A549 (cell line): Measurements from ENCODE around the gene RPS25. TPM values are rescaled to one million over a fixed set of nuclear protein-coding genes. Genes with fewer than 3 reads are reported as not detected.
"Not testable (repeated sequence)": the region's sequence is repeated elsewhere in the genome, so short reads cannot be mapped to it uniquely, and the experiment has no call there.

Experiments used
- ATAC-seq, 2 experiments: fragments of 200-7000 bp in 1 of 2; fragments of >200 bp in 1 of 2; cut with Nextera tagmentation in 1 of 2; cut with Tn5 transposase in 1 of 2; 3 replicates each; pipeline versions ENCODE4 v1.8.0 to v1.9.1; 2018 to 2020; ENCODE audit warnings: mild to moderate bottlenecking in 1 of 2, moderate library complexity in 1 of 2
- CTCF ChIA-PET: fragments of 300-600 bp; sonication (Branson Sonifier 250); formaldehyde crosslinking; extraction: SDS; loops from one replicate; lab custom pipeline; 2021; ENCODE audit warnings: antibody characterized with exemption, inconsistent platforms; lab: Yijun Ruan, JAX
- POLR2A ChIA-PET: fragments of 350-600 bp; formaldehyde crosslinking; extraction: SDS; loops from one replicate; lab custom pipeline; 2021; ENCODE audit warnings: antibody characterized with exemption, inconsistent platforms; lab: Yijun Ruan, JAX
- DNase-seq, 2 experiments: peaks; one replicate each; pipeline versions ENCODE4 v3.0.0 to v3.0.0-alpha.2; 2011 to 2016; ENCODE audit warnings: low read depth in 1 of 2, low spot score in 1 of 2
- FAIRE-seq: peaks from 2 replicates; lab custom pipeline; 2011; peaks lifted over from hg19 to GRCh38; lab: Jason Lieb, UNC
- H3K27ac ChIP-seq, 2 experiments: fragments of >200 bp; sonication (Bioruptor Twin); formaldehyde crosslinking; 3 replicates each; pipeline ENCODE4 v1.5.1; 2016 to 2017
- H3K4me1 ChIP-seq: fragments of >200 bp; sonication (Bioruptor Twin); formaldehyde crosslinking; 3 replicates; pipeline ENCODE4 v1.6.1; 2016
- H3K4me2 ChIP-seq: fragments of >200 bp; sonication (Bioruptor Twin); formaldehyde crosslinking; 3 replicates; pipeline ENCODE4 v1.6.1; 2016
- H3K4me3 ChIP-seq: fragments of >200 bp; sonication (Bioruptor Twin); formaldehyde crosslinking; 3 replicates; pipeline ENCODE4 v1.5.1; 2016
- H3K9me3 ChIP-seq: fragments of >200 bp; sonication (Bioruptor Twin); formaldehyde crosslinking; 3 replicates; pipeline ENCODE4 v1.6.1; 2016
- BHLHE40 ChIP-seq: IDR thresholded peaks from 2 replicates; pipeline ENCODE4 v1.6.1; 2012; ENCODE audit warnings: low read depth, low read length, inconsistent platforms
- CHD4 ChIP-seq: fragments of 200-600 bp; sonication (generic); IDR thresholded peaks from 2 replicates; pipeline ENCODE4 v1.6.1; 2016; ENCODE audit warnings: antibody characterized with exemption, mild to moderate bottlenecking, borderline replicate concordance
- EHF ChIP-seq: fragments of 250-450 bp; sonication (Bioruptor Pico); IDR thresholded peaks from 2 replicates; pipeline ENCODE4 v1.5.0; 2020; ENCODE audit warnings: mild to moderate bottlenecking
- EP300 ChIP-seq, 2 experiments: fragments of >200 bp; sonication (Bioruptor Twin); formaldehyde crosslinking; IDR thresholded peaks; 2 replicates in 1 of 2; 3 replicates in 1 of 2; pipeline ENCODE4 v1.6.1; 2016 to 2017
- ESRRA ChIP-seq: fragments of 150-350 bp; IDR thresholded peaks from 2 replicates; pipeline ENCODE4 v1.6.1; 2014; ENCODE audit warnings: mild to moderate bottlenecking, low read length, borderline replicate concordance
- FOSL2 ChIP-seq, 2 experiments: fragments of 450-650 bp in 1 of 2; fragments of >200 bp in 1 of 2; sonication (Bioruptor Twin) in 1 of 2; formaldehyde crosslinking; IDR thresholded peaks; 2 replicates each; pipeline versions ENCODE4 v1.5.0 to v1.6.1; 2016 to 2020; ENCODE audit warnings: mild to moderate bottlenecking in 1 of 2, moderate library complexity in 1 of 2
- HEYL ChIP-seq: fragments of 250-450 bp; sonication (Bioruptor Pico); IDR thresholded peaks from 2 replicates; pipeline ENCODE4 v1.8.0; 2021; ENCODE audit warnings: mild to moderate bottlenecking, moderate library complexity
- JUNB ChIP-seq: fragments of >200 bp; sonication (Bioruptor Twin); formaldehyde crosslinking; IDR thresholded peaks from 2 replicates; pipeline ENCODE4 v1.6.1; 2016
- NFE2L2 ChIP-seq: fragments of 150-350 bp; conservative IDR thresholded peaks from 2 replicates; pipeline ENCODE4 v1.6.1; 2014; ENCODE audit warnings: low read length
- NPAS2 ChIP-seq: fragments of 250-450 bp; sonication (Bioruptor Pico); IDR thresholded peaks from 2 replicates; pipeline ENCODE4 v1.8.0; 2022; ENCODE audit warnings: mild to moderate bottlenecking, moderate library complexity, borderline replicate concordance
- PHF8 ChIP-seq: fragments of 200-600 bp; sonication (generic); IDR thresholded peaks from 2 replicates; pipeline ENCODE4 v1.6.1; 2016; ENCODE audit warnings: low read depth, mild to moderate bottlenecking, antibody characterized with exemption, moderate library complexity, borderline replicate concordance
- POLR2A ChIP-seq: IDR thresholded peaks from 2 replicates; pipeline ENCODE4 v1.6.1; 2012; ENCODE audit warnings: mild to moderate bottlenecking, low read length
- POLR2AphosphoS2 ChIP-seq: conservative IDR thresholded peaks from 2 replicates; pipeline ENCODE4 v1.6.1; 2012; ENCODE audit warnings: low read length, improper control_type of control experiment, inconsistent platforms
- RAD21 ChIP-seq, 2 experiments: fragments of >200 bp in 1 of 2; sonication (Bioruptor Twin) in 1 of 2; formaldehyde crosslinking in 1 of 2; IDR thresholded peaks in 1 of 2; conservative IDR thresholded peaks in 1 of 2; 2 replicates in 1 of 2; 3 replicates in 1 of 2; pipeline ENCODE4 v1.6.1; 2012 to 2018; ENCODE audit warnings: inconsistent platforms in 1 of 2
- RARB ChIP-seq: fragments of 250-450 bp; sonication (Bioruptor Pico); IDR thresholded peaks from 2 replicates; pipeline ENCODE4 v1.8.0; 2021; ENCODE audit warnings: mild to moderate bottlenecking, moderate library complexity
- SMC3 ChIP-seq: fragments of >200 bp; sonication (Bioruptor Twin); formaldehyde crosslinking; IDR thresholded peaks from 3 replicates; pipeline ENCODE4 v1.6.1; 2018; ENCODE audit warnings: inconsistent platforms
- TP53 ChIP-seq: fragments of 250-450 bp; sonication (Bioruptor Pico); IDR thresholded peaks from 2 replicates; pipeline ENCODE4 v1.5.0; 2021; ENCODE audit warnings: mild to moderate bottlenecking, moderate library complexity
- ZC3H11A ChIP-seq: fragments of 450-650 bp; IDR thresholded peaks from 2 replicates; pipeline ENCODE4 v1.6.1; 2014; ENCODE audit warnings: antibody characterized with exemption, mild to moderate bottlenecking
- WGBS: methylation state at CpG from one replicate; pipeline ENCODE4 v1.1.6; 2017; ENCODE audit errors: missing lambda C conversion rate; 5-methylcytosine and 5-hydroxymethylcytosine counted together
- polyA plus RNA-seq, 4 experiments: library from polyadenylated mRNA; depleted of rRNA in 3 of 4; stranded (reverse); fragments of >200 nt; fragmentation: RNase III in 1 of 4; extraction: RNeasy Plus Mini Kit Qiagen cat#74134 plus additional on column Dnase treatment in 1 of 4; gene quantifications; 2 replicates in 3 of 4; 3 replicates in 1 of 4; pipeline ENCODE4 v1.2.3, GENCODE V29; 2011 to 2017
- TF ChIP-seq, protein P1 (sequence below): fragments of 250-450 bp; sonication (Bioruptor Pico); IDR thresholded peaks from 2 replicates; pipeline ENCODE4 v1.5.0; 2021; ENCODE audit warnings: mild to moderate bottlenecking, moderate library complexity, borderline replicate concordance

Gene RPS25
- polyA plus RNA-seq, 2 of the 4 experiments (the other 2 are of a cell fraction), result 844 to 1,517 TPM

- 43% methylated on average over 20 of the region's 22 CpGs for WGBS
- ATAC-seq (peak; percentile 52 to 56; a peak in 5 of 6 replicates), FAIRE-seq (no peak), DNase-seq (peak; percentile 40 to 65)
- Histone ChIP-seq H3K4me3 (peak overlapping the region; percentile 97), H3K4me1 (peaks cover 28% of the 10 kb centered on the region), H3K27ac (peak overlapping the region; percentile 88 to 96), H3K4me2 (peak overlapping the region; percentile 83), H3K9me3 (no peaks in the 10 kb centered on the region)
- ChIA-PET POLR2A (interaction anchor here (0.6 to 2.3 kb wide), 2 partner anchors 21 to 102 kb away, joined by 3 to 10 read pairs; partner anchors contain the start of genes RPS25 and TRAPPC4), CTCF (interaction anchor here (1.2 to 1.4 kb wide), 2 partner anchors 34 to 59 kb away, joined by 4 to 5 read pairs; no protein-coding TSS in a partner anchor)
- TF ChIP-seq TP53 (no peak), POLR2A (no peak), RARB (no peak), BHLHE40 (no peak)
- TF ChIP-seq, protein P1, sequence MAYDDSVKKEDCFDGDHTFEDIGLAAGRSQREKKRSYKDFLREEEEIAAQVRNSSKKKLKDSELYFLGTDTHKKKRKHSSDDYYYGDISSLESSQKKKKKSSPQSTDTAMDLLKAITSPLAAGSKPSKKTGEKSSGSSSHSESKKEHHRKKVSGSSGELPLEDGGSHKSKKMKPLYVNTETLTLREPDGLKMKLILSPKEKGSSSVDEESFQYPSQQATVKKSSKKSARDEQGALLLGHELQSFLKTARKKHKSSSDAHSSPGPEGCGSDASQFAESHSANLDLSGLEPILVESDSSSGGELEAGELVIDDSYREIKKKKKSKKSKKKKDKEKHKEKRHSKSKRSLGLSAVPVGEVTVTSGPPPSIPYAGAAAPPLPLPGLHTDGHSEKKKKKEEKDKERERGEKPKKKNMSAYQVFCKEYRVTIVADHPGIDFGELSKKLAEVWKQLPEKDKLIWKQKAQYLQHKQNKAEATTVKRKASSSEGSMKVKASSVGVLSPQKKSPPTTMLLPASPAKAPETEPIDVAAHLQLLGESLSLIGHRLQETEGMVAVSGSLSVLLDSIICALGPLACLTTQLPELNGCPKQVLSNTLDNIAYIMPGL, result no peak
Observed at GRCh38 chr11:118996926-118997626, 21.1 kb downstream of the RPS25 start.

- WGBS, result 100% methylated on average over 2 of the region's 44 CpGs
- ATAC-seq, H3K9me3 ChIP-seq, H3K4me3 ChIP-seq, DNase-seq, CTCF ChIA-PET, H3K4me1 ChIP-seq, H3K27ac ChIP-seq, POLR2A ChIA-PET, H3K4me2 ChIP-seq, FAIRE-seq: not testable (repeated sequence)
Observed at GRCh38 chr11:118991486-118992038, 26.6 kb downstream of the RPS25 start.

- TF ChIP-seq PHF8 (no peak), TP53 (no peak), JUNB (no peak), ZC3H11A (no peak), POLR2AphosphoS2 (no peak), NPAS2 (CRISPR knock-in tag) (no peak), EHF (no peak), RAD21 (conservative IDR thresholded peaks at IDR 0.05 in 1 of 2, IDR thresholded peaks at IDR 0.05 in 1 of 2) (no peak), HEYL (CRISPR knock-in tag) (no peak), SMC3 (no peak), ESRRA (no peak), FOSL2 (IDR thresholded peaks at IDR 0.05) (no peak), FOSL2 (CRISPR knock-in tag; IDR thresholded peaks at IDR 0.05) (no peak), POLR2A (no peak), NFE2L2 (no peak), CHD4 (no peak), EP300 (IDR thresholded peaks at IDR 0.05) (no peak)
- TF ChIP-seq, protein P1, result no peak
- Histone ChIP-seq H3K27ac (no peak overlapping the region), H3K9me3 (no peaks in the 10 kb centered on the region), H3K4me1 (no peaks in the 10 kb centered on the region), H3K4me2 (no peak overlapping the region), H3K4me3 (no peak overlapping the region)
- 73% methylated on average over 5 of the region's 5 CpGs for WGBS
- FAIRE-seq (no peak), DNase-seq (no peak), ATAC-seq (no peak)
- POLR2A ChIA-PET, result no interaction called here
- CTCF ChIA-PET, result no interaction called here
Observed at GRCh38 chr11:118988280-118988679, 29.9 kb downstream of the RPS25 start.
